Kasumi-1 (cell line): ENCODE measurements around the gene ZNF440.
A peak's percentile ranks its signal among the peaks of the same experiment; 100 is the strongest.
"Not testable (repeated sequence)": the region's sequence is repeated elsewhere in the genome, so short reads cannot be mapped to it uniquely, and the experiment has no call there.

Experiments used
- DNase-seq, 2 experiments: peaks; one replicate each; lab custom pipeline; 2025; lab: John Stamatoyannopoulos, UW

Gene ZNF440

GRCh38 chr19:11814029-11814699, at the start of gene ZNF440:
Gene ZNF440 (plus strand): TSS chr19:11814273. CDS start chr19:11814448, 175 bp downstream.
- DNase-seq: peak; percentile 90 to 95

DNA sequence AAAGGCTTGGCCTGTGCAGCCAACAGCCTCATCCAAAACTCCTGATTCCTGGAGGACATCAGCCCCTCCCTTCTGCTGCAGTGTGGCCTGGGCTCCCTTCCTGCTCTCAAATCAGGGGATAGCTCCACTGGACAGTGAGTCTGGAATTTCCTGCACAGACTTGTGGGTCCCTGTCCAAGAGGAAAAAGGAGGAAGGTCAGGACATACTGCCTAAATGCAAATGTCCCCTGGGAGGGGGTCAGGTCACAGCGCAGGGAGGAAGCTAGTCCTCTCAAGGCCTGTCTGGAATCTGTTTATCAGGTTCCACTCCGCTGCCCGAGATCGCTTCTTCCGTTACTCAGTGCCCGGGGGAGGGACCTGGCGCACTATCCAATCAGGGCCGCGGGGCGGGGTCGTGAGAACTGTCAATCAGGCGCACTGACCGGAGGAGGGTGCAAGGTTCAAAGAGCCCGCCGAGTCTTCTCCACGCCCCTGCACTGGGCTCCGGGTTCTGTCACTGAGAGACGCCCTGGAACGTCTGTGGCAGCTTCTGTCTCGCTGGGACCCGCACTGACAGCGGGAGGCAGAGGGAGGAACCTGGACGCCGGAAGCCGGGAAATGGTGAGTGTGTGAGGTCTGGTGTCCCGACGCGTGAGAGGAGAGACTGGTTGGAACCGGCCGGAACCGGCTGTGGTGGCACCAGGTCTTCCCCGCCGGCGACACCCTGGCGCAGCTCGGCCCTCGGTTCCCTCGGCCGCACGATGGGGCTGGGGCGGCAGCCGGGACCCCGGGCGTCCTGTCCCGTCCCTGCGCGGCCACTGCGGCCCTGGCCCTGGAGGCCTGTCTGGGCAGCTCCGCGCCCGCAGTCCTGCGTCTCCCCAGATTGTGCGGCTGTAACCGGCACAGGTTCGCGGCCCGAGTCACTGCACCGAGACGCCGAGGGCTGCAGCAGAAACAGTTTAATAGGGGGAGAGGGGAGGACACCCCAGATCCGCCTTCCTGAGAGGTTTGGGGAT, 47.2 kb upstream of the ZNF440 start, which contains the start of gene ZNF441:
TSS of gene ZNF441 (plus strand) at position 404 of the 995 bp plus-strand sequence. CDS start at position 598, 194 bp downstream.
- peak; percentile 94 to 95 for DNase-seq

DNA sequence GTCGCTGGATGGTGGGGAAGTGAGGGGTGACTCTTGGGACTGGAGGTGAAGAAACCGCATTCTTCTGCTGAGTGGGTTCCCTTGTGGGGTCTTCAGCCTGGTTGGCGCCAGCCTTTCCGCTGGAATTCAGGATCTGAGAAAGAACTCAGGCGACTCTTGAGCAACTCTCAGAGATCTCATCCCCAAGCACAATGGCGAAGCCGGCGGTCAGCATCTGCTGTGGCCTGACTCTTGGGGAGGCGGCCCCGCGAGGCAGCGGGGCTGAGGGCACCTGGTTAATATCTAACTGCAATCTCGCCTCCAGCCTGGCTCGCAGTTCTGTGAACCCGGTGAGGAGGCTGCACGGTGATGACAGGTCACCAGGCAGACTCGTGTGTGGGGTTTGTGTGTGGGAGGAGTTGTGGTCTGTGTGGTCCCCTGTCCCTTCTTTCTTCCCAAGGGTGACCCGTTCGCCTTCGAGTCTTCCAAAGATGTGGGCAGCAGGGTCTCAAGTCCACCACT, 46.4 kb upstream of the ZNF440 start:
- DNase-seq: no peak

DNA sequence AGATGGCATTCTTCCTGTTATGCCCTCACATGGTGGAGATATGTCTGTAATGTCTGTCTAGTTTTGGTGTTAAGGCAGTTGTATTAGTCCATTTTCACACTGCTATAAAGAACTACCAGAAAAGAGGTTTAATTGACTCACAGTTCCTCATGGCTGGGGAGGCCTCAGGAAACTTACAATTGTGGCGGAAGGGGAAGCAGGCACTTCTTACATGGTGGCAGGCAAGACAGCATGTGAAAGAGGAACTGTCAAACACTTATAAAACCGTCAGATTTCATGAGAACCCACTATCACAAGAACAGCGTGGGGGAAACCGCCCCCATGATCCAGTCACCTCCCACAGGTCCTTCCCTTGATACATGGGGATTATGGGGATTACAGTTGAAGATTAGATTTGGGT, 44.1 kb upstream of the ZNF440 start:
- DNase-seq: no peak

- DNase-seq: not testable (repeated sequence)
Observed at GRCh38 chr19:11771520-11771919, 42.6 kb upstream of the ZNF440 start.

- not testable (repeated sequence) for DNase-seq
Observed at GRCh38 chr19:11776669-11777068, 37.4 kb upstream of the ZNF440 start.

GRCh38 chr19:11780431-11781020, 33.5 kb upstream of the ZNF440 start:
- DNase-seq: no peak

DNA sequence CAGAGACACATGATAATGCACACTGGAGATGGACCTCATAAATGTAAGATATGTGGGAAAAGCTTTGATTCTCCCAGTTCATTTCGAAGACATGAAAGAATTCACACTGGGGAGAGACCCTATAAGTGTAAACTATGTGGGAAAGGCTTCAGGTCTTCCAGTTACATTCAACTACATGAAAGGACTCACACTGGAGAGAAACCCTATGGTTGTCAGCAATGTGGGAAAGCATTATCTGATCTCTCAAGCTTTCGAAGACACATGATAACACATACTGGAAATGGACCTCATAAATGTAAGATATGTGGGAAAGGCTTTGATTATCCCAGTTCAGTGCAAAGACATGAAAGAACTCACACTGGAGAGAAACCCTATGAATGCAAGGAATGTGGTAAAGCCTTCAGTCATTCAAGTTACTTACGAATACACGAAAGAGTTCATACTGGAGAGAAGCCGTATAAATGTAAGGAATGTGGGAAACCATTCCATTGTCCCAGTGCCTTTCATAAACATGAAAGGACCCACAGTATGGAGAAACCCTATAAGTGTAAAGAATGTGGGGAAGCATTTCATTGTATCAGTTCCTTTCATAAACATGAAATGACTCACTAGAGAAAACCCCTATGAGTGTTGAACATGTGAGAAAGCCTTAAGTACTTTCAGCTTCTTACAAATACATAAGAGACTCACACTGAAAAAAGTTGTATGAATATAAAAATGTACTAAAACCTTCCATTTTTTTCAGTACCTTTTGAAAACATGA, 32.6 kb upstream of the ZNF440 start:
- no peak for DNase-seq

DNA sequence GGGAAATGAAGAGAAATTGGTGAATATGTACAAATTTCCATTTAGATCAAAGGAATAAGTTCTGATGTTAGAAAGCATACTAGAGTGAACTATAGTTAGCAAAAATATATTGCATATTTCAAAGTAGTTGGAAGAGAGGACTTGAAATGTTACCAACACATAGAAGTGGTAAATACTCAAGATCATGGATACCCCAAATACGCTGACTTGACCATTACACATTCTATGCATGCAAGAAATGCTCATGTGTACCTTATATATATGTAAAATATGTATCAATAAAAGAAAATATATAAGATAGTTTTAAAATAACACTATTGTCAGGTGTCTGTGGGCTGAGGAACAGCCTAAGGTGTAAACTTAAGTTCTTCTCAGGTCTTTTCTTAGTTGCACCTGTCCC, 30.3 kb upstream of the ZNF440 start:
- DNase-seq: no peak

GRCh38 chr19:11784356-11784755, 29.7 kb upstream of the ZNF440 start:
- DNase-seq: no peak

DNA sequence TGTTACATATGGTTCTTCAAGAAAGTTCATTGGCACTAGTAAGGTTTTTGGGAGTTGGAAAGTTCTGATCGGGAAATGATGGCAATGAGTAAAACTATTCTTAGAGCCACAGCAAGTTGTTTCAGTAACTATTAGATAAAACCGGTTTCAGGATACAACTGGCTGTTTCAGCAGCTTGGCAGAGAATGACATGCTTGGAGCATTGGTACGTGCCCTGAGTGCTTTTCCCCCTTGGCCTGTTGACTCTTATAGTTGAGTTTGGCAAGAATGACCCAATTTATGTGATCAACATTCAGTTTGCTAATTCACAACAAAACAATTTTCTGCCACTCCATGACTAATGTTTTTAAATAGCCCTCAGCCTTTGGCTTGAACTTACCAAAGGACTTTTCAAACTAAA, 26.5 kb upstream of the ZNF440 start:
- no peak for DNase-seq

- no peak for DNase-seq
Observed at GRCh38 chr19:11792942-11793341, 21.1 kb upstream of the ZNF440 start.

DNA sequence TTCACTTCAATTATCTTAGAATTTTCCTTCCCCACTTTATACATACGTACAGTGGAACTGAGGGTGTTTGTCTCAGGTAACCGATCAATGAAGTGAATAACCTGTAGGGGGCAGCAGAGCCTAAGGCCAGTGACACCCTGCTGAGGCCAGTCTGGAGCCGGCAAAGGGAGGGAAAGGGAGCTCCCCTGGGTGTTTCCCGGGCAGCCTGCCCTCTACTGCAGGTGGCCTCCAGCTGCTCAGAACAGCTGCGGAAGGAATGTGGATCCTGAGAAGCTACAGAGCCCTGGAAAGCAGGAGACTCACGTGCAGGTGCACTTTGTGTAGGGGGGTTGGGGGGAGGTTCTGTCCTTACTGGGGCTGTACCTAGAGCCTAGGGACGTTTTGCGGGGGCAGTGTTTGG, 16.6 kb upstream of the ZNF440 start:
- DNase-seq: peak; percentile 66 to 72

DNA sequence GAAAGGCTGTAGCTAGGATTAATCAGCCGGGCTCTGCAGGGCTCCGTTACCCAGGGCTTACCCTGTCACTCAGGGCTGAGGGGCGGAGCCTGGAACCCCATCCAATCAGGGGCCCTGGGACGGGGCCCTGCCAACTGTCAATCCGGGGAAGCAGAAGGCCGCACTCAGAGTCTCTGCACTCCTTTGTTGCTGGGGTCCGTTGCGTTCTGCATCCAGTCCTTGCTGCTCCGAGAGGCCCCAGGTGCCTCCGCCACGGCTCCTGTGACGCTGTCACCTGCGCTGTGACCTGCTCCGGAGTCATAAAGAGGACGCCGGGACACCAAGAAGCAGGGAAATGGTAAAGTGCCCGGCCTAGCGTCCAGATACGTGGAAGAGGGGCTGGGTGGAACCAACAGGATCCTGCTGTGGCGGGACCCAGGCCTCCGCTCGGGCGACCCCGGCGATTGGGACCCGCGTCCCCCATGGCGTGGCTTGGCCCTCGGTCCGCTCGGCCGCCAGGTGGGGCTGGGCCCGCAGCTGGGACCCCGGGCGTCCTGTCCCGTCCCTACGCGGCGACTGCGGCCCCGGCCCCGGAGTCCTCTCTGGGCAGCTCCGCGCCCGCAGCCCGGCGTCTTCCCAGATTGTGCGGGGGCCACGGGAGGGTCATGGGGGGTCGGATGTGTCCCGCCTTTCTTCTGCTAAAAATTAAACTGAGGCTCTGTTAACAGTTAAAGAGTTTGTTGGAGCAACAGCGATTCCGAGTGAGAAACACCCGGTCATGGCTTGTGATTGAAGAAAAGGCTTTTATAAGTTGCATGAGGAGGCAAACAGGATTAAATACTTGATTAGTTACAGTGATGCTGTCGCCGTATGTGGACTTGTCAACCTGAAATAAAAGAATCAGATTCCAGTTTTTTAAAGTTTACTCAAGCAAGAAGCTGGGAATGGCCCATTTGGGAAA, 15.4 kb upstream of the ZNF440 start, which contains the start of gene ZNF491:
TSS of gene ZNF491 (plus strand) at position 133 of the 940 bp plus-strand sequence. CDS start 7,431 bp downstream, outside the sequence.
- peak; percentile 88 to 90 for DNase-seq

DNA sequence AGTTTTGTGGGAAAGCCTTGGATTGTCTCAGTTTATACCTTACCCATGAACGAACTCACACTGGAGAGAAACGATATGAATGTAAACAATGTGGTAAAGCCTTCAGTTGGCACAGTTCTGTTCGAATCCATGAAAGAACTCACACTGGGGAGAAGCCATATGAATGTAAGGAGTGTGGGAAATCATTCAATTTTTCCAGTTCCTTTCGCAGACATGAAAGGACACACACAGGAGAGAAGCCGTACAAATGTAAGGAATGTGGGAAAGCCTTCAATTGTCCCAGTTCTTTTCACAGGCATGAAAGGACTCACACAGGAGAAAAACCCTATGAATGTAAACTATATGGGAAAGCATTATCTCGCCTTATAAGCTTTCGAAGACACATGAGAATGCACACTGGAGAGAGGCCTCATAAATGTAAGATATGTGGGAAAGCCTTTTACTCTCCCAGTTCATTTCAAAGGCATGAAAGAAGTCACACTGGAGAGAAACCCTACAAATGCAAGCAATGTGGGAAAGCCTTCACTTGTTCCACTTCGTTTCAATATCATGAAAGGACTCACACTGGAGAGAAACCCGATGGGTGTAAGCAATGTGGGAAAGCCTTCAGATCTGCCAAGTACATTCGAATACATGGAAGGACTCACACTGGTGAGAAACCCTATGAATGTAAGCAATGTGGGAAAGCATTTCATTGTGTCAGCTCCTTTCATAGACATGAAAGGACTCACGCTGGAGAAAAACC, 7.5 kb upstream of the ZNF440 start:
- DNase-seq: no peak

GRCh38 chr19:11807099-11807380, 7.0 kb upstream of the ZNF440 start:
- DNase-seq: no peak

DNA sequence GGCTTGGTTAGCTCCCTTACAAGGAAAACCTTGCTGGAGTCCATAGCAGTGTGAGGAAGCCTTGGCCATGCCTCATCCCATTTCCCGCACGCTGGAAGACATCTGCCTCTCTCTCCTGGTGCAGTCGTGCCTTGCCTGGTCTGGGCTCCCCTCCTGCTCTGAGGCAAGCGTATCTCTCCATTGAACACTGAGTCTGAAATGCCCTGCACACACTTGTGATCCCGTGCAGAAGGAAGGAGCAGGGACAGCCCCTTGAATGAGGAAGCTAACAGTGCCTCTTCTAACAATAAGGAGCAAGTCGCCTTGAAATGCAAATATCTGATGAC, 407 bp upstream of the ZNF440 start:
- no peak for DNase-seq

DNA sequence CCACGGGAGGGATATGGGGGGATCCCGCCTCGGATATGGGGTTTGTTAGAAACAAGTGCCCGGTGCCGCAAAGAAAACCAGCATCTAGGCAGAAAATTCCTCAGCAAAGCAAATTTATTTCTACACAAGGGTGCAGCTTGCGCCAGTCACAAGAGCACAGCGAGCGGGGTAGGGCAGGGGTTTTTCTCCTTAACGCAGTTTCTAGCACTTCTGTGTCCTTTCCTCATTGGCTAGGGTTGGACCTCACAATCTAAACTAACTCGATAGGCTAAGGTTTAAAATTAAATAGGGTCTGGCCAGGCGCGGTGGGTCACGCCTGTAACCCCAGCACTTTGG, 595 bp downstream of the ZNF440 start:
- DNase-seq: peak; percentile 33 to 50

DNA sequence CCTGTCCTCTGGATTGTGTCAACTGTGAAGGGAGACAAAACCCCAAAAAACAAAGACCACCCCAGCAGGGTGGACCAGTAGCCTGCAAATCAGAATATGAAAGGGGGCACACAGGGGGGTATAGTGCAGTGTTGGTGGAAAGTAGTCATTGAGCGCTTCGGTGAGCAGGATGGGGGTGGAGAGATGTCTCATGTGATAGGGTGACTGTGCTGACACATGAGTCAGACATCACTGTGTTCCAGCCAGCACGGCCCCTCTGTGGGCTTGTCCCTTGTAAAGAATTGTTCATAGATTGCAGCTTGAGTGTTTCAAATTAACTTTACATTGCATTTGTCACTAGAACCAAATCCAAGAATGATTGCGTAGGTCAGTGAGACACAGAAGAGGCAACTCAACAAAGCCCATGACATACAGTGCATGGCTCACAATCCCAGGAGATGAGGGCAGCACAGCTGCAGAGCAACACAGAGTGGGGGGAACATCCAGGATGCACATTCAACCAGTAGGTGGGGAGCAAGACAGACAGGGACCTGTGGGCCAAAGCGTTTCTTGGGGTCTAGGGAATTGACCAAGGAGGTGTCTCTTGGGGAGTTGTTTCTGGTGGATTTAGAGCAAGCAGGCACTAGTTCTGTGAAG, 7.5 kb downstream of the ZNF440 start:
- DNase-seq: no peak
